Measurements from ENCODE around the gene IQGAP3. TPM values are rescaled to one million over a fixed set of nuclear protein-coding genes. Genes with fewer than 3 reads are reported as not detected.

The IQGAP3 gene
- total RNA-seq, 1 donor from 2014 or later = 0.55 TPM

GRCh38 chr1:156484480-156485058, 87.8 kb downstream of the IQGAP3 start:
- DNase-seq (ENCODE audit: low spot score) = no peak

GRCh38 chr1:156483397-156483796, 89.0 kb downstream of the IQGAP3 start:
- no peak for DNase-seq (ENCODE audit: low spot score)

GRCh38 chr1:156482276-156482675, 90.1 kb downstream of the IQGAP3 start:
- DNase-seq (ENCODE audit: low spot score) = no peak

GRCh38 chr1:156481527-156481926, 90.8 kb downstream of the IQGAP3 start:
- DNase-seq (ENCODE audit: low spot score) = no peak

GRCh38 chr1:156480411-156481192, 91.8 kb downstream of the IQGAP3 start:
- no peak for DNase-seq (ENCODE audit: low spot score)

GRCh38 chr1:156480016-156480370, 92.4 kb downstream of the IQGAP3 start:
- DNase-seq (ENCODE audit: low spot score) = no peak

GRCh38 chr1:156479093-156480015, 93.0 kb downstream of the IQGAP3 start:
- no peak for DNase-seq (ENCODE audit: low spot score)

- no peak for DNase-seq (ENCODE audit: low spot score)
These were observed 94.1 kb downstream of the IQGAP3 start for GRCh38 chr1:156478250-156478627.

- no peak for DNase-seq (ENCODE audit: low spot score)
These were observed 94.7 kb downstream of the IQGAP3 start for GRCh38 chr1:156477526-156478249.

- DNase-seq (ENCODE audit: low spot score) = no peak
These were observed 95.7 kb downstream of the IQGAP3 start for GRCh38 chr1:156476501-156477298.

GRCh38 chr1:156475568-156476500, 96.5 kb downstream of the IQGAP3 start:
- DNase-seq (ENCODE audit: low spot score) = peak; percentile 94

Other genes with a start within 250 kb of the IQGAP3 start
- gene CCT3, start 234.3 kb downstream of the IQGAP3 start, total RNA-seq = 163 TPM
- gene TSACC, start 234.0 kb downstream of the IQGAP3 start, total RNA-seq = 0.64 TPM
- not detected for gene RHBG, start 203.4 kb downstream of the IQGAP3 start, total RNA-seq
- gene MEF2D, start 71.8 kb downstream of the IQGAP3 start, total RNA-seq = 38.7 TPM
- not detected for gene TTC24, start 7.2 kb upstream of the IQGAP3 start, total RNA-seq
- gene NAXE, start 19.2 kb upstream of the IQGAP3 start, total RNA-seq = 55.1 TPM
- 40.4 TPM for gene GPATCH4, start 28.9 kb upstream of the IQGAP3 start, total RNA-seq
- 0.35 TPM for gene HAPLN2, start 46.9 kb upstream of the IQGAP3 start, total RNA-seq
- gene BCAN, start 69.6 kb upstream of the IQGAP3 start, total RNA-seq = 0.16 TPM
- gene NES, start 104.8 kb upstream of the IQGAP3 start, total RNA-seq = 49.5 TPM
- gene CRABP2, start 133.0 kb upstream of the IQGAP3 start, total RNA-seq = 6.7 TPM
- 20.0 TPM for gene METTL25B, start 155.9 kb upstream of the IQGAP3 start, total RNA-seq
- 24.4 TPM for gene ISG20L2, start 156.2 kb upstream of the IQGAP3 start, total RNA-seq
- 89.6 TPM for gene MRPL24, start 168.5 kb upstream of the IQGAP3 start, total RNA-seq
- 154 TPM for gene HDGF, start 179.1 kb upstream of the IQGAP3 start, total RNA-seq
- 64.4 TPM for gene PRCC, start 195.0 kb upstream of the IQGAP3 start, total RNA-seq
- 4.7 TPM for gene SH2D2A, start 244.3 kb upstream of the IQGAP3 start, total RNA-seq

Data from mesenteric fat pad (tissue), 1 donor.